Loucy (cell line): ENCODE data around the gene KEL.

Experiments used
- H2AFZ ChIP-seq: fragments of 200-600 bp; sonication (generic); 2 replicates; pipeline ENCODE4 v1.6.0; 2016; ENCODE audit warnings: antibody characterized with exemption, mild to moderate bottlenecking, low read length, moderate library complexity
- H3F3A ChIP-seq: fragments of 200-600 bp; 2 replicates; pipeline ENCODE4 v1.6.0; 2016; ENCODE audit warnings: antibody characterized with exemption, low read depth, mild to moderate bottlenecking
- H3K27me3 ChIP-seq: fragments of 200-600 bp; sonication (generic); 2 replicates; pipeline ENCODE4 v1.6.1; 2014; ENCODE audit warnings: low read length, mild to moderate bottlenecking; ENCODE audit not compliant: insufficient read depth, poor library complexity, severe bottlenecking
- H3K36me3 ChIP-seq: fragments of 200-600 bp; sonication (generic); 2 replicates; pipeline ENCODE4 v1.6.1; 2016; ENCODE audit warnings: low read length; ENCODE audit not compliant: insufficient read depth
- H3K4me1 ChIP-seq: fragments of 200-600 bp; sonication (generic); 2 replicates; pipeline ENCODE4 v1.5.1; 2014; ENCODE audit warnings: low read length, mild to moderate bottlenecking; ENCODE audit not compliant: insufficient read depth, poor library complexity, severe bottlenecking
- H3K4me2 ChIP-seq: fragments of 200-600 bp; sonication (generic); 2 replicates; pipeline ENCODE4 v1.6.0; 2014; ENCODE audit warnings: antibody characterized with exemption, low read length, low read depth, mild to moderate bottlenecking; ENCODE audit not compliant: poor library complexity, severe bottlenecking
- H3K4me3 ChIP-seq: fragments of 200-600 bp; sonication (generic); 2 replicates; pipeline ENCODE4 v1.5.1; 2014; ENCODE audit warnings: low read length, mild to moderate bottlenecking, mixed read lengths; ENCODE audit not compliant: poor library complexity, severe bottlenecking
- H3K79me2 ChIP-seq: fragments of 200-600 bp; sonication (generic); 2 replicates; pipeline ENCODE4 v1.6.1; 2014; ENCODE audit warnings: low read length; ENCODE audit not compliant: insufficient read depth
- H3K9ac ChIP-seq: fragments of 200-600 bp; sonication (generic); 2 replicates; pipeline ENCODE4 v1.6.0; 2014; ENCODE audit warnings: mild to moderate bottlenecking, low read depth, low read length, moderate library complexity; ENCODE audit not compliant: poor library complexity, severe bottlenecking
- H3K9me2 ChIP-seq: fragments of 200-600 bp; sonication (generic); replicated peaks from 2 replicates; pipeline ENCODE4 v1.6.1; 2016; ENCODE audit warnings: low read depth, low read length, mixed read lengths
- H3K9me3 ChIP-seq: fragments of 200-600 bp; sonication (generic); 2 replicates; pipeline ENCODE4 v1.6.1; 2014; ENCODE audit warnings: mild to moderate bottlenecking, antibody characterized with exemption, low read length, low read depth; ENCODE audit not compliant: insufficient read depth
- H4K20me1 ChIP-seq: fragments of 200-600 bp; sonication (generic); 2 replicates; pipeline ENCODE4 v1.6.0; 2014; ENCODE audit warnings: antibody characterized with exemption, low read length, mild to moderate bottlenecking; ENCODE audit not compliant: insufficient read depth, poor library complexity, severe bottlenecking
- EZH2phosphoT487 ChIP-seq: fragments of 200-600 bp; IDR thresholded peaks from 2 replicates; pipeline ENCODE4 v1.6.1; 2018; ENCODE audit warnings: antibody characterized with exemption, mild to moderate bottlenecking, moderate library complexity, borderline replicate concordance
- TF ChIP-seq, protein P1 (sequence below): fragments of 200-600 bp; sonication (generic); conservative IDR thresholded peaks from 2 replicates; pipeline ENCODE4 v1.5.1; 2014; ENCODE audit warnings: mild to moderate bottlenecking, antibody characterized with exemption, low read length

KEL gene

GRCh38 chr7:142969183-142969582, 7.0 kb upstream of the KEL start:
- Histone ChIP-seq H3K9ac (no peak overlapping the region), H4K20me1 (no peaks in the 10 kb centered on the region), H3K9me2 (no peaks in the 10 kb centered on the region), H3K9me3 (no peaks in the 10 kb centered on the region), H3K4me2 (no peak overlapping the region), H3K27me3 (no peaks in the 10 kb centered on the region), H3K4me3 (no peak overlapping the region), H3F3A (no peaks in the 10 kb centered on the region), H3K4me1 (no peaks in the 10 kb centered on the region), H3K79me2 (no peaks in the 10 kb centered on the region), H2AFZ (no peak overlapping the region), H3K36me3 (no peaks in the 10 kb centered on the region)
- TF ChIP-seq EZH2phosphoT487: no peak
- TF ChIP-seq, protein P1, sequence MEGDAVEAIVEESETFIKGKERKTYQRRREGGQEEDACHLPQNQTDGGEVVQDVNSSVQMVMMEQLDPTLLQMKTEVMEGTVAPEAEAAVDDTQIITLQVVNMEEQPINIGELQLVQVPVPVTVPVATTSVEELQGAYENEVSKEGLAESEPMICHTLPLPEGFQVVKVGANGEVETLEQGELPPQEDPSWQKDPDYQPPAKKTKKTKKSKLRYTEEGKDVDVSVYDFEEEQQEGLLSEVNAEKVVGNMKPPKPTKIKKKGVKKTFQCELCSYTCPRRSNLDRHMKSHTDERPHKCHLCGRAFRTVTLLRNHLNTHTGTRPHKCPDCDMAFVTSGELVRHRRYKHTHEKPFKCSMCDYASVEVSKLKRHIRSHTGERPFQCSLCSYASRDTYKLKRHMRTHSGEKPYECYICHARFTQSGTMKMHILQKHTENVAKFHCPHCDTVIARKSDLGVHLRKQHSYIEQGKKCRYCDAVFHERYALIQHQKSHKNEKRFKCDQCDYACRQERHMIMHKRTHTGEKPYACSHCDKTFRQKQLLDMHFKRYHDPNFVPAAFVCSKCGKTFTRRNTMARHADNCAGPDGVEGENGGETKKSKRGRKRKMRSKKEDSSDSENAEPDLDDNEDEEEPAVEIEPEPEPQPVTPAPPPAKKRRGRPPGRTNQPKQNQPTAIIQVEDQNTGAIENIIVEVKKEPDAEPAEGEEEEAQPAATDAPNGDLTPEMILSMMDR: no peak

GRCh38 chr7:142968229-142968628, 6.1 kb upstream of the KEL start:
- H3F3A ChIP-seq: no peaks in the 10 kb centered on the region
- H4K20me1 ChIP-seq: no peaks in the 10 kb centered on the region
- H3K9me2 ChIP-seq: no peaks in the 10 kb centered on the region
- no peaks in the 10 kb centered on the region for H3K27me3 ChIP-seq
- no peaks in the 10 kb centered on the region for H3K36me3 ChIP-seq
- no peak overlapping the region for H2AFZ ChIP-seq
- no peaks in the 10 kb centered on the region for H3K79me2 ChIP-seq
- no peak overlapping the region for H3K4me3 ChIP-seq
- no peaks in the 10 kb centered on the region for H3K4me1 ChIP-seq
- no peak overlapping the region for H3K4me2 ChIP-seq
- no peak for TF ChIP-seq EZH2phosphoT487
- TF ChIP-seq, protein P1: no peak
- no peak overlapping the region for H3K9ac ChIP-seq
- no peaks in the 10 kb centered on the region for H3K9me3 ChIP-seq

DNA sequence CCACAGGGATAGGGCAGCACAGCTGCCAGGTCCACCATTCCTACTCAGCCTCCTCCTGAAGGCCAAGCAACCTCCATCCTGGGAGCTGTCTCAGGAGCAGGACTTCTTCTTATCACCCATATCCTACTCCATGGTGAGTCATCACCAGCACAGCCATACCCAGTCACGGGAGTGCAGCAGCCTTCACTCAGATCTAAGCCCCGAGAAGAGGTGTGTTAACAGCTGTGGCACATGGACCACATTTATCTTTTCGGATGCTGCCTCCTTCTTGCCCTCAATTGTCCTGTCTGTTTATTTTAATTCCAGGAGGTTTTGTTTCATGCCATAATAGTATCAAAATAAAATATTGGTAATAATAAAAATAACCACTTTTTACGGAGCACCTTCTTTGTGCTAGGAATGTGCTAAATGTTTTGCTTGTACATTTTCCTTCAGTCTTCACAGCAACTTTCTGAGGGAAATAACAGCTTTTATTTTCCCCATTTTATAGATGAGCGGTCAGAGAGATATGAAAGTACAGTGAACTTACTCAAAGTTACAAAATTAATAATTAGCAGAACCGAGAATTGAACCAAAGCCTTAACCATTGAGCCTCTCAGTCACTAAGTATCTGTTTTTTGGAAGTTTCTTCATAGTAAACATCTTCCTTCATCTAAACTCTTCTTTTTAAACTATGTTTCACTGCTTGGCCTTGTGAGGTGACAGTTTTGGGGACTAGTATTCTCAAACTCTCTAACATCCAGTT, 2.5 kb upstream of the KEL start:
- H3K36me3 ChIP-seq: no peaks in the 10 kb centered on the region
- TF ChIP-seq, protein P1: no peak
- TF ChIP-seq EZH2phosphoT487: no peak
- no peaks in the 10 kb centered on the region for H3K9me3 ChIP-seq
- no peak overlapping the region for H3K9ac ChIP-seq
- H3K4me2 ChIP-seq: no peak overlapping the region
- no peaks in the 10 kb centered on the region for H3K4me1 ChIP-seq
- no peak overlapping the region for H3K4me3 ChIP-seq
- no peaks in the 10 kb centered on the region for H3K9me2 ChIP-seq
- H3F3A ChIP-seq: no peaks in the 10 kb centered on the region
- H2AFZ ChIP-seq: no peak overlapping the region
- no peaks in the 10 kb centered on the region for H4K20me1 ChIP-seq
- no peaks in the 10 kb centered on the region for H3K79me2 ChIP-seq
- H3K27me3 ChIP-seq: no peaks in the 10 kb centered on the region
